Skeletal muscle satellite cell (primary cell): ENCODE measurements around the gene KIF5A.
A peak's percentile ranks its signal among the peaks of the same experiment; 100 is the strongest.

Source experiments
- H3K27me3 ChIP-seq: 2 replicates; pipeline ENCODE4 v1.7.0; 2013; ENCODE audit warnings: low read length; ENCODE audit not compliant: control insufficient read depth, insufficient read depth
- H3K36me3 ChIP-seq: 2 replicates; pipeline ENCODE4 v1.7.0; 2013; ENCODE audit warnings: mild to moderate bottlenecking, control low read depth, low read length; ENCODE audit not compliant: insufficient read depth
- H3K4me1 ChIP-seq: 2 replicates; pipeline ENCODE4 v1.7.0; 2013; ENCODE audit warnings: low read length; ENCODE audit not compliant: control insufficient read depth, insufficient read depth
- H3K4me2 ChIP-seq: 2 replicates; pipeline ENCODE4 v1.7.0; 2013; ENCODE audit warnings: mild to moderate bottlenecking, low read length
- H3K4me3 ChIP-seq: 2 replicates; pipeline ENCODE4 v1.7.0; 2013; ENCODE audit warnings: low read length
- H3K9ac ChIP-seq: 2 replicates; pipeline ENCODE4 v1.7.0; 2013; ENCODE audit warnings: mild to moderate bottlenecking, low read depth, low read length, moderate library complexity
- H3K9me3 ChIP-seq: replicated peaks from 2 replicates; pipeline ENCODE4 v1.7.0; 2013; ENCODE audit warnings: mild to moderate bottlenecking, control low read depth, low read length

The KIF5A gene

GRCh38 chr12:57541717-57542116 is 8.1 kb upstream of the KIF5A start:
- Histone ChIP-seq H3K4me3 (no peak overlapping the region), H3K4me1 (peaks cover 17% of the 10 kb centered on the region), H3K27me3 (no peaks in the 10 kb centered on the region), H3K9ac (no peak overlapping the region), H3K36me3 (peaks cover 50% of the 10 kb centered on the region), H3K4me2 (no peak overlapping the region), H3K9me3 (no peaks in the 10 kb centered on the region)

- peaks cover 37% of the 10 kb centered on the region for H3K36me3 ChIP-seq
Observed at GRCh38 chr12:57543581-57543980, 6.3 kb upstream of the KIF5A start.

GRCh38 chr12:57545809-57546437 is 3.9 kb upstream of the KIF5A start:
- Histone ChIP-seq H3K4me1 (peaks cover 22% of the 10 kb centered on the region), H3K9me3 (no peaks in the 10 kb centered on the region), H3K9ac (peak overlapping the region; percentile 97), H3K4me3 (peak overlapping the region; percentile 78), H3K4me2 (peak overlapping the region; percentile 99), H3K36me3 (peaks cover 21% of the 10 kb centered on the region), H3K27me3 (peaks cover 25% of the 10 kb centered on the region)

More at GRCh38 chr12:57543581-57543980, 6.3 kb upstream of the KIF5A start:
- peaks cover 17% of the 10 kb centered on the region for H3K4me1 ChIP-seq
- H3K9me3 ChIP-seq: no peaks in the 10 kb centered on the region
- H3K4me3 ChIP-seq: no peak overlapping the region
- no peak overlapping the region for H3K4me2 ChIP-seq
- H3K27me3 ChIP-seq: peaks cover 5% of the 10 kb centered on the region
- H3K9ac ChIP-seq: no peak overlapping the region

- Histone ChIP-seq H3K4me2 (peak within 1 kb of the TSS; percentile 99), H3K4me3 (peak within 1 kb of the TSS; percentile 78), H3K9me3 (no peaks in the 10 kb centered on the region), H3K9ac (peak within 1 kb of the TSS; percentile 97), H3K36me3 (peaks cover 14% of the 10 kb centered on the region), H3K27me3 (peaks cover 30% of the 10 kb centered on the region), H3K4me1 (peaks cover 16% of the 10 kb centered on the region)
Observed at GRCh38 chr12:57546438-57547287, 3.2 kb upstream of the KIF5A start, which contains the start of gene DCTN2. TSS of gene DCTN2 (minus strand) at chr12:57547192. CDS start at chr12:57547063, 129 bp downstream.

GRCh38 chr12:57547288-57548012 is 2.4 kb upstream of the KIF5A start:
- no peaks in the 10 kb centered on the region for H3K9me3 ChIP-seq

GRCh38 chr12:57548013-57548315 is 1.9 kb upstream of the KIF5A start:
- Histone ChIP-seq H3K4me3 (no peak overlapping the region), H3K9me3 (no peaks in the 10 kb centered on the region), H3K4me1 (peaks cover 22% of the 10 kb centered on the region), H3K36me3 (peaks cover 11% of the 10 kb centered on the region), H3K9ac (no peak overlapping the region), H3K4me2 (no peak overlapping the region), H3K27me3 (peaks cover 39% of the 10 kb centered on the region)

More at GRCh38 chr12:57547288-57548012, 2.4 kb upstream of the KIF5A start:
- Histone ChIP-seq H3K4me2 (peak overlapping the region; percentile 72), H3K36me3 (peaks cover 11% of the 10 kb centered on the region), H3K4me1 (peaks cover 16% of the 10 kb centered on the region), H3K9ac (peak overlapping the region; percentile 97), H3K27me3 (peaks cover 38% of the 10 kb centered on the region), H3K4me3 (peak overlapping the region; percentile 78)

GRCh38 chr12:57548488-57548887 is 1.4 kb upstream of the KIF5A start:
- Histone ChIP-seq H3K4me3 (no peak overlapping the region), H3K4me1 (peaks cover 23% of the 10 kb centered on the region), H3K9ac (no peak overlapping the region), H3K4me2 (no peak overlapping the region), H3K27me3 (peaks cover 39% of the 10 kb centered on the region), H3K36me3 (peaks cover 11% of the 10 kb centered on the region), H3K9me3 (no peaks in the 10 kb centered on the region)

- peak overlapping the region; percentile 45 for H3K4me3 ChIP-seq
- H3K9ac ChIP-seq: no peak overlapping the region
- H3K4me2 ChIP-seq: peak overlapping the region; percentile 73
- peaks cover 47% of the 10 kb centered on the region for H3K27me3 ChIP-seq
- H3K4me1 ChIP-seq: peaks cover 23% of the 10 kb centered on the region
- no peaks in the 10 kb centered on the region for H3K9me3 ChIP-seq
- peaks cover 8% of the 10 kb centered on the region for H3K36me3 ChIP-seq
Observed at GRCh38 chr12:57549203-57549908, 488 bp upstream of the KIF5A start.

GRCh38 chr12:57550641-57551549 is 1.1 kb downstream of the KIF5A start:
- Histone ChIP-seq H3K4me2 (no peak overlapping the region), H3K4me1 (peaks cover 16% of the 10 kb centered on the region), H3K36me3 (peaks cover under 1% of the 10 kb centered on the region), H3K27me3 (peaks cover 50% of the 10 kb centered on the region), H3K9ac (no peak overlapping the region), H3K4me3 (no peak overlapping the region), H3K9me3 (no peaks in the 10 kb centered on the region)

- Histone ChIP-seq H3K9me3 (no peaks in the 10 kb centered on the region), H3K4me1 (peaks cover 12% of the 10 kb centered on the region), H3K36me3 (no peaks in the 10 kb centered on the region), H3K4me2 (no peak overlapping the region), H3K9ac (no peak overlapping the region), H3K27me3 (peaks cover 50% of the 10 kb centered on the region), H3K4me3 (no peak overlapping the region)
Observed at GRCh38 chr12:57551637-57552305, 1.9 kb downstream of the KIF5A start.
